ENCODE data around the gene UFSP1. TPM values are rescaled to one million over a fixed set of nuclear protein-coding genes. Genes with fewer than 3 reads are reported as not detected.

Gene UFSP1
- total and polyA plus RNA-seq, 2 of the 13 experiments (the other 11 are each of a cell fraction or from before 2014, with no cell fraction given) = 0.65 to 3.3 TPM

- BruUV-seq (replicated peaks) = no TSS peak
- ChIA-PET POLR2A (interaction anchor here (2.1 kb wide), 1 partner anchor 20 kb away, joined by 7 read pairs; the partner anchor contains the start of gene SRRT), CTCF (ENCODE audit: low intra/inter-chr PET ratio, low total read pairs) (interaction anchor here (1.1 to 3.2 kb wide), 3 partner anchors 164 to 182 kb away, joined by 5 to 28 read pairs (median 6); no protein-coding TSS in a partner anchor)
- intact Hi-C loops (cut with micrococcal nuclease; ENCODE audit: unreplicated experiment) (loop anchor here (5.0 kb wide), 1 partner anchor 182 kb away; no protein-coding TSS in a partner anchor), in situ Hi-C loops (cut with HindIII; ENCODE audit: extremely low pct_ligation_motif_present, low pct_unique_long_range_greater_than_20kb) (loop anchor here (5.0 to 25.0 kb wide), 2 partner anchors 162 to 392 kb away; no protein-coding TSS in a partner anchor)
- peak overlapping the region; percentile 22; the same call in 1 of the 2 replicates for H3K9ac ChIP-seq (ENCODE audit: insufficient read depth, low read depth, low read length)
- H3K79me2 ChIP-seq (ENCODE audit: insufficient read depth, low read length) = no peaks in the 10 kb centered on the region
- H3K4me2 ChIP-seq (ENCODE audit: low read depth, low read length) = peak overlapping the region; percentile 69
- H3K27me3 ChIP-seq (ENCODE audit: control insufficient read depth in 1 of 2, insufficient read depth in 2 of 2, low read length in 2 of 2) = peaks cover 11 to 32% of the 10 kb centered on the region in 2 experiments
- ATAC-seq = peak; percentile 14
- no peaks in the 10 kb centered on the region for H3K36me3 ChIP-seq (replicated peaks in 1 of 2; ENCODE audit: control insufficient read depth in 1 of 2, insufficient read depth in 2 of 2, low read length in 2 of 2)
- no peaks in the 10 kb centered on the region for H4K20me1 ChIP-seq (ENCODE audit: insufficient read depth, low read length)
- peak overlapping the region; percentile 44 to 69 (median 47); a peak in 4 of 6 replicates for H3K4me3 ChIP-seq (replicated peaks in 1 of 3; ENCODE audit: insufficient read depth in 1 of 3, low read depth in 2 of 3, low read length in 3 of 3)
- no peak for FAIRE-seq
- no peak overlapping the region for H2AFZ ChIP-seq (ENCODE audit: low read length)
- H3K9me3 ChIP-seq (ENCODE audit: low read length) = no peaks in the 10 kb centered on the region
- DNase-seq (ENCODE audit: low spot score) = no peak
- no peak overlapping the region for H3K27ac ChIP-seq (ENCODE audit: extremely low read length, insufficient read depth, low read length)
- H3K4me1 ChIP-seq (ENCODE audit: insufficient read depth, low read length) = peaks cover 42% of the 10 kb centered on the region
- 2% methylated on average over 20 of the region's 83 CpGs for whole genome bisulfite sequencing (ENCODE audit: low lambda C conversion rate)
- TF ChIP-seq, protein P1, sequence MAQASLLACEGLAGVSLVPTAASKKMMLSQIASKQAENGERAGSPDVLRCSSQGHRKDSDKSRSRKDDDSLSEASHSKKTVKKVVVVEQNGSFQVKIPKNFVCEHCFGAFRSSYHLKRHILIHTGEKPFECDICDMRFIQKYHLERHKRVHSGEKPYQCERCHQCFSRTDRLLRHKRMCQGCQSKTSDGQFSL (CRISPR knock-in tag; IDR thresholded peaks at IDR 0.05) = no peak
- TF ChIP-seq CTCF (CRISPR knock-in tag; IDR thresholded peaks at IDR 0.05) (peak; percentile 87), AGO1 (IDR thresholded peaks at IDR 0.05; ENCODE audit: low read depth, low read length, poor library complexity, severe bottlenecking) (peak; percentile 32), ASH2L (IDR thresholded peaks at IDR 0.05; ENCODE audit: insufficient read length, low read depth, low read length) (peak; percentile 1), STAG1 (CRISPR knock-in tag; IDR thresholded peaks at IDR 0.05) (peak; percentile 84), RAD21 (CRISPR knock-in tag; IDR thresholded peaks at IDR 0.05) (peak; percentile 73), PATZ1 (CRISPR knock-in tag; IDR thresholded peaks at IDR 0.05) (peak; percentile 82)
- TF ChIP-seq, protein P2, sequence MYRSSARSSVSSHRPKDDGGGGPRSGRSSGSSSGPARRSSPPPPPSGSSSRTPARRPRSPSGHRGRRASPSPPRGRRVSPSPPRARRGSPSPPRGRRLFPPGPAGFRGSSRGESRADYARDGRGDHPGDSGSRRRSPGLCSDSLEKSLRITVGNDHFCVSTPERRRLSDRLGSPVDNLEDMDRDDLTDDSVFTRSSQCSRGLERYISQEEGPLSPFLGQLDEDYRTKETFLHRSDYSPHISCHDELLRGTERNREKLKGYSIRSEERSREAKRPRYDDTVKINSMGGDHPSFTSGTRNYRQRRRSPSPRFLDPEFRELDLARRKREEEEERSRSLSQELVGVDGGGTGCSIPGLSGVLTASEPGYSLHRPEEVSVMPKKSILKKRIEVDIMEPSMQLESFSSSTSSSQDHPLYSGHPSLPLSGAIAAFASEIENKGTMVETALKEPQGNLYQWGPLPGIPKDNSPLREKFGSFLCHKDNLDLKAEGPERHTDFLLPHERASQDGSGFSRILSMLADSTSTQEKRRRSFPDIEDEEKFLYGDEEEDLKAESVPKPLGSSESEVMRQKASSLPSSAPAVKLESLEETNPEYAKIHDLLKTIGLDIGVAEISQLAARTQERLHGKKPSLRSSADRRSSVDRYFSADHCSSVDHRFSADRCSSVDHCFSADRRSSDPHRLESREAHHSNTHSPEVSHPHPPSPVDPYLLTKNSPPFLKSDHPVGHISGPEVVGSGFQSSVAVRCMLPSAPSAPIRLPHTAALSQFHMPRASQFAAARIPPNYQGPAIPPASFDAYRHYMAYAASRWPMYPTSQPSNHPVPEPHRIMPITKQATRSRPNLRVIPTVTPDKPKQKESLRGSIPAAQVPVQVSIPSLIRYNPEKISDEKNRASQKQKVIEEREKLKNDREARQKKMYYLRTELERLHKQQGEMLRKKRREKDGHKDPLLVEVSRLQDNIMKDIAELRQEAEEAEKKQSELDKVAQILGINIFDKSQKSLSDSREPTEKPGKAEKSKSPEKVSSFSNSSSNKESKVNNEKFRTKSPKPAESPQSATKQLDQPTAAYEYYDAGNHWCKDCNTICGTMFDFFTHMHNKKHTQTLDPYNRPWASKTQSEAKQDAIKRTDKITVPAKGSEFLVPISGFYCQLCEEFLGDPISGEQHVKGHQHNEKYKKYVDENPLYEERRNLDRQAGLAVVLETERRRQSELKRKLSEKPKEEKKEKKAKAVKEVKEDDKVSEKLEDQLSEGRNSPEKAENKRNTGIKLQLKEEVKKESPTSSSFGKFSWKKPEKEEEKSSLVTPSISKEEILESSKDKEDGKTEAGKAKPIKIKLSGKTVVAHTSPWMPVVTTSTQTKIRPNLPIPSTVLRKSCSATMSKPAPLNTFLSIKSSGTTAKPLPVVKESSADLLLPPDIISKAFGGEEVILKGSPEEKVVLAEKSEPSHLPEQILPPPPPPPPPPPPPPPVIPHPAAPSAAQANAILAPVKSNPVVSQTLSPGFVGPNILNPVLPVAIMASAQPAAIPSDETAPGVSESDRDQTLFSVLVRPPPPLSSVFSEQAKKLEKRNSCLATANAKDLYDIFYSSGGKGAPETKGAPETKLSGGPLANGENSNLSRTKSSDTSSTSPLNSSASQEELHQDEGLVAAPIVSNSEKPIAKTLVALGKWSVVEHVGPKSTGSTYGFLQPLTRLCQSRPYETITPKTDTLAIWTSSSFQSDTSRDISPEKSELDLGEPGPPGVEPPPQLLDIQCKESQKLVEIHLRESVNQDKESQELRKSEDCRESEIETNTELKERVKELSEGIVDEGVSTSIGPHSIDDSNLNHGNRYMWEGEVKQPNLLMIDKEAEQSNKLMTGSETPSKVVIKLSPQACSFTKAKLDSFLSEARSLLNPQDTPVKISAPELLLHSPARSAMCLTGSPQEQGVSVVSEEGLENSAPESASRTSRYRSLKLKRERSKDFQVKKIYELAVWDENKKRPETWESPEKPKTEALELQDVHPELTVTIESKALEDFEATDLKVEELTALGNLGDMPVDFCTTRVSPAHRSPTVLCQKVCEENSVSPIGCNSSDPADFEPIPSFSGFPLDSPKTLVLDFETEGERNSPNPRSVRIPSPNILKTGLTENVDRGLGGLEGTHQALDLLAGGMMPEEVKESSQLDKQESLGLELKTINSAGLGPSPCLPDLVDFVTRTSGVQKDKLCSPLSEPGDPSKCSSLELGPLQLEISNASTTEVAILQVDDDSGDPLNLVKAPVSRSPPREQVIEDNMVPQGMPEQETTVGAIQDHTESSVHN (CRISPR knock-in tag; IDR thresholded peaks at IDR 0.05) = 0 out of 2 replicates have a peak, but pooled peaks have one; percentile 45
Measured at GRCh38 chr7:100894860-100895700, 5.6 kb upstream of the UFSP1 start.

Data from HepG2 (cell line).